Measurements from ENCODE around the gene ZNG1E. TPM values are rescaled to one million over a fixed set of nuclear protein-coding genes. Genes with fewer than 3 reads are reported as not detected.
"Not testable (repeated sequence)": the region's sequence is repeated elsewhere in the genome, so short reads cannot be mapped to it uniquely, and the experiment has no call there.

ZNG1E gene
- total and polyA plus RNA-seq, 2 donors, result 33.1 to 119 TPM

DNA sequence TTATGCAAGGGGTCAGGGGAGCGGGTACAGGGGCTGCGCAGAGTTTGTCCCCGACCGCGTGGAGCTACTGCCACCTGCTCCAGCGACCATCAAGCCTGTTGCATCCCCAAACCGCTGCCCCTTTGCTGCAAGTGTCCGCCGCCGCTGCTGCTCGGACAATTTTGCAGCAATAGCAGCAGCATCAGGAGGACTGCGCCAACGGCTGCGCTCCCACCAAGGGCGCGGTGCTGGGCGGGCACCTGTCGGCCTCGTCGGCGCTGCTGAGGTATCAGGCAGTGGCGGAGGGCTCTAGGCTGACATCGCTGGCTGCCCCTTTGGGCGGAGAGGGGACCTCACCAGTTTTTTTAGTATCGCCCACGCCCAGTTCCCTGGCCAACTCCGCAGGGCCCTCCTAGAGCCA is 62.4 kb downstream of the ZNG1E start:
- not testable (repeated sequence) for H3K4me3 ChIP-seq (ENCODE audit: low read length in 2 of 2); DNase-seq (ENCODE audit: low read depth in 6 of 9, low spot score in 9 of 9); H3K4me1 ChIP-seq (ENCODE audit: control insufficient read depth in 2 of 2, insufficient read depth in 2 of 2, low read length in 2 of 2); H3K27me3 ChIP-seq (ENCODE audit: control insufficient read depth in 2 of 2, insufficient read depth in 1 of 2, low read length in 1 of 2); H3K36me3 ChIP-seq (ENCODE audit: control insufficient read depth in 2 of 2, insufficient read depth in 2 of 2, low read length in 1 of 2); H3K9me3 ChIP-seq (ENCODE audit: control insufficient read depth in 2 of 2, insufficient read depth in 1 of 2, low read length in 1 of 2); H3K27ac ChIP-seq (ENCODE audit: low read depth in 1 of 2, low read length in 1 of 2)
- WGBS, result 2% methylated on average over 5 of the region's 27 CpGs

Other genes starting within 250 kb of the ZNG1E start
- gene FOXD4L4, start 61.2 kb downstream of the ZNG1E start, total RNA-seq, result 0.09 TPM
- gene FOXD4L4, start 61.2 kb downstream of the ZNG1E start, polyA plus RNA-seq, result 0.09 TPM

Measured in thymus (tissue), 11 donors.